GM21528 (cell line): ENCODE results near the gene LRIF1.
"Not testable (repeated sequence)": the region's sequence is repeated elsewhere in the genome, so short reads cannot be mapped to it uniquely, and the experiment has no call there.

Source experiments
- ATAC-seq: cut with Tn5 transposase; IDR thresholded peaks from one replicate; pipeline ENCODE4 v1.9.1; 2021; ENCODE audit warnings: mild to moderate bottlenecking, moderate library complexity; ENCODE audit not compliant: unreplicated experiment, low FRiP score

The LRIF1 gene, protein sequence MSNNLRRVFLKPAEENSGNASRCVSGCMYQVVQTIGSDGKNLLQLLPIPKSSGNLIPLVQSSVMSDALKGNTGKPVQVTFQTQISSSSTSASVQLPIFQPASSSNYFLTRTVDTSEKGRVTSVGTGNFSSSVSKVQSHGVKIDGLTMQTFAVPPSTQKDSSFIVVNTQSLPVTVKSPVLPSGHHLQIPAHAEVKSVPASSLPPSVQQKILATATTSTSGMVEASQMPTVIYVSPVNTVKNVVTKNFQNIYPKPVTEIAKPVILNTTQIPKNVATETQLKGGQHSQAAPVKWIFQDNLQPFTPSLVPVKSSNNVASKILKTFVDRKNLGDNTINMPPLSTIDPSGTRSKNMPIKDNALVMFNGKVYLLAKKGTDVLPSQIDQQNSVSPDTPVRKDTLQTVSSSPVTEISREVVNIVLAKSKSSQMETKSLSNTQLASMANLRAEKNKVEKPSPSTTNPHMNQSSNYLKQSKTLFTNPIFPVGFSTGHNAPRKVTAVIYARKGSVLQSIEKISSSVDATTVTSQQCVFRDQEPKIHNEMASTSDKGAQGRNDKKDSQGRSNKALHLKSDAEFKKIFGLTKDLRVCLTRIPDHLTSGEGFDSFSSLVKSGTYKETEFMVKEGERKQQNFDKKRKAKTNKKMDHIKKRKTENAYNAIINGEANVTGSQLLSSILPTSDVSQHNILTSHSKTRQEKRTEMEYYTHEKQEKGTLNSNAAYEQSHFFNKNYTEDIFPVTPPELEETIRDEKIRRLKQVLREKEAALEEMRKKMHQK

DNA sequence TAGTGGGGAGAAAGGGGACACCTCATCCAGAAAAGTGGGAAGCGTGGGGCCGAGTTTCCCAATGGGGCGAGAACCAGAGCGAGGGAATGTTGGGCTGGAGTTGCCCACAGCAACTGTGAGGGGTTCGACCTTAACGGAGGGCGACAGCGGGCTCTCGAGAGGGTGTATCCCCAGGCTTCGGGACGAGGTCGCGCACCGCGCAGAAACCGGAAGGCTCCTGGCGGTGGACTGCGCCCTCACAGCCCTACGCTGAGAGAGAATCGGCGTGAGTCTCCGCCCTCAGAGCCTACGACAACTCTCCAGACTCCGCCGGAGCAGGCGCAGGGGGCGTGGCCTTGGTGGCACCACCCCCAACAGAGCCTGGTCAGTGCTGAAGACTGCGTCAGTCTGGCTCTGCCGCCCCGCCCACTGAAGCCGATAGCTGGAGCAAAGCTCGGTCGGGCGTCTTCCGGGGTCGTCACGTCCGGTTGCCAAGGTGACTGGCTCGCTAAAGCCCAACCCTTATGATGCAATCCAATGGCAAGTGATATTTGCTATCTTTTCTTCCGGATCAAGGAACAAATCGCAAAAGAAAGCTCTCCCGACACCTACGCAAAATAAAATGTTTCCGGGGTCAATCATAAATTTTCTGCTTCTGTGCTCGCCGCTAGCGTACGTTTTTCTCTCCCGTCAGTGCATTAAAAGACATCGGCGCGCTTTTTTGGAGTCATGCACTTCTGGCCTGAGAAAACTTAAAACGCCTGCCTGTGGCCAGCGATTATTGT is at the start of gene LRIF1:
Gene LRIF1, minus strand, starts transcription at position 232 of the 764 bp plus-strand sequence. CDS start 234 bp downstream, outside the sequence.
- ATAC-seq: peak; percentile 98

DNA sequence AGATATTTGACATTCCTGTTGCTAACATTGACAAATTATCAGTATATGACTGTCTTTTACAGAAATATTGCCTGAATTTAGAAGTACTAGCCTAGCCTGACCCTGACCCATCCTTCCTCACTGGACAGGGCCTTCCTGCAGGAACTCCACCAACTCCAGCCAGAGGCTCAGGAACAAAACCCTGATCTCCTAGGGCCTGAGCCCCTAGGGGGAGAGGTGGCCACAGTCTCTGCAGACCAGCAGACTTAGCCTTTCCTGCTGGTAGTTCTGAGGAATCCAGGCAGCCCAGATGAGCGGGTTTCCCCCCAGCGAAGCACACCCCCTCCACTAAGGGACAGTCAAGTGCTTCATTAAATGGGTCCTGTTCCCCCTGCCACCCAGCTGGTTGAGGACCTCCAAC is 44.3 kb upstream of the LRIF1 start:
- no peak for ATAC-seq

DNA sequence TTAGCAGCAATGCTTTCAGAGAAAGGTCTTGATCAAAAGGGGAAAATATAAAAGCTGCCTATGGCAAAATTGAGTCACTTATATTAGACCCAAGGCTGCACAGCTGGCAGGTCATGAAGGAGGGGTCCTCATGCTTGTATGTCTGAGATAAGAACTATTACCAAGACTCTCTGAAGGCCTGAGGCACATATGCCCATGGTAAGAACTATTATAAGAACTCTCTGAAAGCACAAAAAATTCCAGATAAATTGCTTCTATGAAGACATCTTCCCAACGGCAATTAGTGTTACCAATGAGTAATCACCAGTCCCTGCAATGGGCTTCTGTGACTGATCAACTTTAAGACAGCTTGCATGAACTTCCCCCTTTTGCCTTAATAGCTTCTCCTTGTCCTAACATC is 42.8 kb upstream of the LRIF1 start:
- ATAC-seq: no peak

DNA sequence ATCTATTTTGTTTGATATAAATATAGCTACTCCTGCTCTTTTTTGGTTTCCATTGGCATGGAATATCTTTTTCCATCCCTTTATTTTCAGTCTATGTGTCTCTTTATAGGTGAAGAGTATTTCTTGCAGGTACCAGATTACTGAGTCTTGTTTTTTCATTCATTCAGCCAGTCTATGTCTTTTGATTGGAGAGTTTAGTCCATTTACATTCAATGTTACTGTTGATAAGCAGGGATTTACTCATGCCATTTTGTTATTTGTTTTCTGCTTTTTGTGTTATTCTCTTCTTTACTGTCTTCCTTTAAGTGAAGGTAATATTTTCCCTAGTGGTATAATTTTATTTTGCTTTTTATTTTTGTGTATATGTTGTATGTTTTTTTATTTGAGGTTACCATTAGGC is 35.9 kb upstream of the LRIF1 start:
- not testable (repeated sequence) for ATAC-seq

DNA sequence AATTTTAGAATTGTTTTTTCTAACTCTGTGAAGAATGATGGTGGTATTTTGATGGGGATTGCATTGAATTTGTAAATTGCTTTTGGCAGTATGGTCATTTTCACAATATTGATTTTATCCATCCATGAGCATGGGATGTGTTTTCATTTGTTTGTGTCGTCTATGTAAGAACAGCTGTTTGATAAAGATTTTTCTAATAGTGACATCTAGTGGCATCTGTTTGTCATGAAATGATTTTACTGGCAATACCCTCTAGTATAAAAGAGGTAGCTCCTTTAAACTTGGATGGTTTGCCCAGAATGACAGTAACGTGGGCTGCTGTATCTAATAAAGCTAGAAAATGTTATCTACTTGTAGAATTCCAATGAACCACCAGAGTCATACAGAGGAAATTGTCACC is 28.6 kb upstream of the LRIF1 start:
- ATAC-seq: not testable (repeated sequence)

DNA sequence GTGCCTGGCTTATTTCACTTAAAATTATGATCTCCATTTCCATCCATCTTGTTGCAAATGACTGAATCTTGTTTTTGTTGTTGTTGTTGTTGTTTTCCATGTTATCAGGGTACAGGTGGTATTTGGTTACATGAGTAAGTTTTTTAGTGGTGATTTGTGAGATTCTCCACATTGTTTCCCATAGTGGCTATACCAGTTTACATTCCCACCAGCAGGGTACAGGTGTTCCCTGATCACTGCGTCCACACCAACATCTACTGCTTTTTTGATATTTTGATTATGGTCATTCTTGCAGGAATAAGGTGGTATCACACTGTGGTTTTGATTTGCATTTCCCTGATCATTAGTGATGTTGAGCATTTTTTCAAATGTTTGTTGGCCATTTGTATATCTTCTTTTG is 27.6 kb upstream of the LRIF1 start:
- ATAC-seq: not testable (repeated sequence)

DNA sequence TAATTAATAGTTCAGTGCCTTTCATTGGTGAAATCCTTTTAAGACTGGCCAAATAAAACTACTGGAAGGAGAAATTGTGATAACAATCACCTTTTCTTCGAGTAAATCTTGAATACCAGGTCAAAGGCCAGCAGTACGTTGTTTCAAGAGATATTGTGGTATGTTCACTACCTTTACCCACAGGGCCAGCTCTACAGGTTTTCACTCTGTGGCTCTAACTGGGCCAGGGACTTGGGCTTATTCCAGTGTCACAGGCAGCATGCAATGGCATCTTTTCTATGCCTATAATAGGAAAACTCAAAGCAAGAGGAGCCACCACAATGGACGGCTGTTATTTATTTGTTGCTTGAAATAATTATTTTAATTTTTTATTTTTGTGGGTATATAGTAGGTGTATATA is 26.8 kb upstream of the LRIF1 start:
- ATAC-seq: no peak

DNA sequence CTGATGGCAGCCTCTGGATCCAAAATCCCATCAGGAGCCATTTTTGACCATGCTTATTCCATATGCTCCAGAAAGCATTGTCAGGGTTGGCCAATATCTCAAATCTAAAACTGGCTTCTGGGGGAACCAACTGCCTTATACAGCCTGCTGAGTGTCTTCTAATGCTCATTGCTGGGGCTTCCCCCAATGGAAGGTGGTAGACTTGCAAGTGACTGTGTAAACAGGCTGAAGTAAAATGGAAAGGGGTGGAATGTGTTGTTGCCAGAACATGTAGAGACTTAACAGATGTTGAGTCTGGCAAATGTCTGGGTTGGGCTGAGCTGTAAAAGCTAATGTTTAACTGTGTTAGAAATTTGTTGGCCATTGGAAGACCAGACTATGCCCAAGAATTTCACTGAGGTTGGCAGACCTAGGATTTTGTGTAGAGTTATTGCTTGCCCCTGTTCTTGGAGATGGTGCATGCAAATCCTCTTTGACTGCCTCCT is 22.7 kb upstream of the LRIF1 start:
- no peak for ATAC-seq

DNA sequence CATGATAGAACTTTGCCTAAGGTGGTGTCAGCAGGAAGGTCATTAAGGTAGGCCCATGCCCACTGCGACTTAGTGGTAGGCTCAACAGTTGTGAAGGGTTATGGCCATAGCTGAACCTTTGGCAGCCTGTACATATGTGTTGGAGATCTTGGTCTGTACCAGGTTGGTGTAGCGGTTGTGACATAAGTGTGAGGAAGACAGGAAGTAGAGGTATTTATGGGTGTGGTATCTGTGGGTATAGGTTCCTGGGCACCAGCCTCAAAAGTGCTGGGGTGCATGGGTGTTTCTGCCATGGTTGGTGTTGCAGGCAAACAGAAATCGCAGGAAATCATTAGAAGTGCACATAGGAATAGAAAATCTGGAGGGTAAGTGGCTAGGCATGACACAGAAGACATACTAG is 18.6 kb upstream of the LRIF1 start:
- ATAC-seq: no peak

DNA sequence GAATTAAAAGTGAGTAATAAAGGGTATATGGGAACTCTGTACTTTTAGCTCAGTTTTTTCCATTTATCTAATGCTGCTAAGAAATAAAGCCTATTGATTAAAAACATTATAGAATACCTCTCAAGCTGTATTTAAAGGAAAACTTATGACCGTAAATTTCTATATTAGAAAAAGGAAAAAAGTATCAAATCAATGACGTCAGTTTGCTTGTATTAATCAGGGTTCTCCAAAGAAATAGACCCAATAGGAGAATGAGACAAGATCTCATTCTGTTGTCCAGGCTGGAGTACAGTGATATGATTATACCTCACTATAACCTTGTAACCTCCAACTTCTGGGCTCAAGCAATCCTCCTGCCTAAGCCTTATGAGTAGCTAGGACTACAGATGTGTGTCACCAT is 15.4 kb upstream of the LRIF1 start:
- no peak for ATAC-seq

DNA sequence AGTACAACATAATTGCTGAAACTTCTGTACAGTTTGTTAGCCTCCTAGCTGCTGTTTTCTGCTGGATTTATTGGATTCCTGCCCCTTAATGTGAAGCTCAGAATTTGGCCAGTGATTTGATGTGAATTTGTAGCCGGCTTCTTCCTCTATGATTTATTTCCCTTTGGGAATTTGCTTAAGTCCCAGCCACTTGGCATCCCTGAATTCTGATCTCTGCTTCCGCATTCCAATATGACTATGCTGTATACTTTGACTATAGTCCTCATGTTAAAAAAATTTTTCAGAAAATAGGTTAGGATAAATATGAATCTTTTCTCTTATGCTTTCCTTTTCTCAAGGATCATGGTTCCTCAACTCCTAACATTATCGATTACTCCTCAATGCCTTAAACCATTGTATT is 12.4 kb upstream of the LRIF1 start:
- no peak for ATAC-seq

DNA sequence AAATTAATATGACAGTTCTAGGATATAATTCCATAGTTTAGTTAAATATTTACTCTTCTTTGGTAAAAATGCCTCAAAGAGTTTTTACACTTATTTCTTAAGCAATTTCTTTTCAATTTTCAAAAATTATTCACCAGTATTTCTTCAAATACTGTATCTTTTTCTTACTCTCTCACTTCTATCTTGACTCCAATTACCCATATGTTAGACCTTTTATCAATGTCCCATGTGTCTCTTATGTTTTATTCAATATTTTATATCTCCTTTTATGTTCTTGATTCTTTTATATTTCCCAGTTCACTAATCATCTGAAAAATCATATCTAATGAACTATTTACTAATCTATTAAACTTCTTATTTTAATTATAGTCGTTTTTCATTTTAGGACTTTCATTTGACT is 11.5 kb upstream of the LRIF1 start:
- ATAC-seq: no peak

DNA sequence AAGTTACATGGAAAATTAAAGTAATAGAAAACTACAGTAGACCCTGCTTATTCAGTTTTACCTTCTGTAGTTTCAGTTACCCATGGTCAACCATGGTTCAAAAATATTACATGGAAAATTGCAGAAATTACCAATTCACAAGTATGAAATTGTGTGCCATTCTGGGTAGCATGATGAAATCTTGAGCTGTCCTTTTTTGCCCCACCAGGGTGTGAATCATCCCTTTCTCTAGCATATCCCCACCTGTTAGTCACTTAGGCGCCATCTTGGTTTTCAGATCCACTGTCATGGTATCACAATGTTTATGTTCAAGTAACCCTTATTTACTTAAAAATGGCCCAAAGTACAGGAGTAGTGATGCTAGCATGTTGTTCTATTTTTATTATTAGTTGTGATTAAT is 3.5 kb upstream of the LRIF1 start:
- ATAC-seq: no peak

DNA sequence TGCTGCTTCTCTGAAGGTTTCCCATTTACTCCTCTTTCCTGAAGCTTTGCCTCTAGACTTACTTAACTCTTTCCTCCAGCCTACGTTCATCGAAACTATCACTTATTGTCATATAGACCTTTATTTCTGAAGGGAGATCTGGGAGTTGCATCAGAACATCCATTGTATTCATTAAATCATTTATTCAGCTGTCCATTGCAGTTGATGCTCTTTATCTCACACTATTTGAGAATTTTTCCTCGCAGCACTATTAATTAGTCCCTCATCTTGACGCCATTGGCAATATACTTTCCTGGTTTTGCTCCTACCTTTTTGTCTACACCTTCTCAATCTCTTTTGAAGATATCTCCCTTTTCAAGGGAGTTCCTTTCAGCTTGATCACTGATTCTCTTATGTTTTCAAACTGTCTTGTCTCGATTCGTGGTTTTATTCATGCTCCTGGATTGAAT is 757 bp upstream of the LRIF1 start:
- no peak for ATAC-seq

DNA sequence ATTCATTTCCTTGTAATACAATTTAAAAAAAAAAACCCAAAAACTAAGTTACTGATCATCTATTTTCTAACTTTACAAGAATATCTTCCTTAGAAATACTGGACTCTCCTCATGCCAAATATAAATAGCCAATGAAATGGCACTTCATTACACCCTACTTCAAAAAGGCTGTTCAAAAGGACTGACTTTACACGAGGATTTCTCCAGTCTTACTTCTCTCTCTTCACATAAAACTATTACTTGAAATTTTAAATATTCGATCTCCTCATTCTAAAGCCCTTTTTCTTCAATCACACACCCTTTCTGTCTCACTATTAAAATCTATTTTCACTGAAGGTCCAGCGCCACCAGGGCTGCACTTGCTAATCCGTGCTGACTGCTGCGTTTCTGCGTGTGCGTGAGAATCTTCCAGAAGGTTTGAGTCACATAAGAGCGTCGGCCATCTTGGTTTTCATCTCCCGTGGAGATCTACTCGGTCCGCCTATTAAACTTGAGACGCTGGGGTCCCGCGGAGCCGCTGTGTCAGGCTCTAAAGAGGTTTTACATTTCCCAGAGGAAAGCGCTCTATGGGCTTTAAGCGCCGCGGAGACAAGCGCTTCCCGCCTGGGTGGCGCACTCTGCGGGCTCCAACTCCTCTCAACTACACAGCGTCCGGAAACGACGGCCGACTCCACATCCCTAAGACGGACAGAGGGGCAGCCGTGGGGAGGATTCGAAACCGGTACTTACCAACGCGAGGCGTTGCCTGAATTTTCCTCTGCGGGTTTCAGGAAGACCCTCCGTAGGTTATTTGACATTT is 631 bp downstream of the LRIF1 start:
- ATAC-seq: peak; percentile 49

DNA sequence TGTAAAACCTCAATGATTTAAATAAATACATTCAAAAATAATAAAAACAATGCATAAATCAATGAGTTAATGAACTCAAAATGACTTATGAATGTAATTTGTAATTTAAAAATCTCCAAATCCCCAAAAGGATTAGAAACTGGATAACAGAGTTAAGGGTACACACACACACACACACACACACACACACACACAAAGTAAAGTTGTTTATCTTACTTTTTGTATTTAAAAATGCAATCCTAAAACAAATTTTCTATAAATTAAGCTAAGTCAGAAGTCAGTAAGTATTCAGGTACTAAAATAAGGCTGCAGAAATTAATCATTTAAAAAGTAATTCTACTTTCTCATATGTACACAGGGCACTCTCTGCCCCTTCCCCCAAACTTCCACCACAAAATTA is 1.8 kb downstream of the LRIF1 start:
- no peak for ATAC-seq

DNA sequence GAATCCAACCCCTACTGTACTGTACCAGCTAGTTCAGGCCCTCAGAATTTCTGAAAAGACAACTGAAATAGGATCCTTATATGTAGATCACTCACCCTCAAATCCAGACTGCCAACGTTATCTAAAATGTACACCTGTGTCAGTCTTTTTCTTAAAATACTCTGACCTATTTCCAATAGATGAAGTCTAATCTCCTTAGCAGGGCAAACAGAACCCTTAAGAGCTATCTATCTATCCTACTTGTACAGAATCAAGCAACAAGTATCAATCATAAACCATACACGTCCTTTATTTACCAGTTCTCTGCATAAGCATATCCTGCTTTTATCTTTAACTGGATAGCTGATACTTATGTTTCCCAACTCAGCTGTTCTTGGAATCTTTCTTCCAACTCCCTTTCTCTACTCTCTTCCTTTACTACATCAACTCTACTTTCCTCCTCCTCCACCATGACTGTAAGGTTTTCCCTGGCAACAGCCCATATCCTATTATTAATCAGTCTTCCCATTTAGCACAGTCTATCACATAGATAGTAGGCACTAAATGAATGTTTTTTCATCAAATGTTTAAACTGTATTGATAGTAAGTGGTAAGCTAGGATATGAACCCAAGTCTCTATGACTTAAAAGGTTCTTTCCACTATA is 2.8 kb downstream of the LRIF1 start:
- ATAC-seq: no peak

DNA sequence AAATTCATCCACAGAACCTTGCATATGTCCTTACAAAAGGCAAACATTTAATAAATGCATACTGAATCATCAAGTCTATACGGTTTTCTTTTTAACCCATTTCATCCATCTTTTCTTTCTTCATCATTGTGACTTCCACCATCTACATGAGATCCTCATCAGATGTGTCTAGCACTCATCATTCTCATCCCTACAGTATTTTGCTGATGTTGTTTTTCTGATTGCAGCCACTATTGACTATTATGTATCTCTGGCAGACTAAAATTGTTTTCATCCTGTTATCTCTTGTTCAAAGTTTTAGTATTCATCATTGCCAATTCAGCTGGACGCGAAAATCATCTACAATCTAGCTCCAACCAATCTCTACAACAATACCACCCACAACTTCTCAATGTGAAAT is 5.9 kb downstream of the LRIF1 start:
- no peak for ATAC-seq

DNA sequence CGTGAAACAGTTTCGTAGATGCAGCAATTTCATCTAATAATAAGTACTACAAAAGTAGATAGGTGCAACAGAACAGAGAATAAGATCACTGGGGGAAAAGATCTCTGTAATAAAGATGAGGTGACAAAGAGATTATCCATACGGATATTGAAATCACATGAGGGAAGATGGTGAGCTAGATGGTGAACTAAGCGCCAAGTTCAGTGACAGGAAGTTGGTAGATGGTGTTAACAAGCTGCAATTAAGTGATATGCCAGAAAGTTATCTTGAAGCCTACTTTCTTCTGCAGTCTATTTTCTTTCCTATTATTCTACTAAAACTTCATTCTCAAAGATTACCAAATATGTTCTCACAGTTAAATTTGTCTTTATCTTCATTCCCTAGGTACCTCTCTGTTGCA is 7.1 kb downstream of the LRIF1 start:
- no peak for ATAC-seq

DNA sequence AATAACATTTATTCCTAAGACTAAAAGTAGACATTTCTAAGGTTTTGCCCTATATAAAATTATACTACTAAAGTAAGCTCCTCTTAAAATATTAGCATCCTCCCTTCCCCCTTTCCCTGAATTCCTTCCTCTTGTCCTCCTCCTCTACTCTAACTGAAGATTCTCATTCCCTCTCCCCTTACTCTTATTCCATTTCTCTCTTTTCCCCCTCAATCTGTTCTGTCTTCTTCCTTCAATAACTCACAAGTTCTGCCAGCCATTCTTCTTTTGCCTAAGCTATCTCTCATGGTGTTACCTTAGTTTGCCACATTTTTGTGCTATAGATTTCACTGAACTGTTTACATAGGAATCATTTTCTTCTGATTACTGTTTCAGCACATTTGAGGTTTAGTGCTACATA is 10.7 kb downstream of the LRIF1 start:
- ATAC-seq: no peak
